AG09309 (cell line): ENCODE data around the gene U2AF1L4.
A peak's percentile ranks its signal among the peaks of the same experiment; 100 is the strongest.

Experiments used
- DNase-seq: peaks from one replicate; pipeline ENCODE4 v3.0.0-alpha.2; 2010; ENCODE audit warnings: low read depth
- H3K4me3 ChIP-seq: 2 replicates; pipeline ENCODE4 v1.5.1; 2011; ENCODE audit warnings: mild to moderate bottlenecking, low read depth, low read length, moderate library complexity; ENCODE audit not compliant: control insufficient read depth
- TF ChIP-seq, protein P1 (sequence below): IDR thresholded peaks from 2 replicates; pipeline ENCODE4 v1.5.1; 2011; ENCODE audit warnings: mild to moderate bottlenecking, low read depth, low read length, inconsistent platforms; ENCODE audit not compliant: insufficient read depth, control insufficient read depth; ENCODE audit errors: missing control alignments

Gene U2AF1L4

DNA sequence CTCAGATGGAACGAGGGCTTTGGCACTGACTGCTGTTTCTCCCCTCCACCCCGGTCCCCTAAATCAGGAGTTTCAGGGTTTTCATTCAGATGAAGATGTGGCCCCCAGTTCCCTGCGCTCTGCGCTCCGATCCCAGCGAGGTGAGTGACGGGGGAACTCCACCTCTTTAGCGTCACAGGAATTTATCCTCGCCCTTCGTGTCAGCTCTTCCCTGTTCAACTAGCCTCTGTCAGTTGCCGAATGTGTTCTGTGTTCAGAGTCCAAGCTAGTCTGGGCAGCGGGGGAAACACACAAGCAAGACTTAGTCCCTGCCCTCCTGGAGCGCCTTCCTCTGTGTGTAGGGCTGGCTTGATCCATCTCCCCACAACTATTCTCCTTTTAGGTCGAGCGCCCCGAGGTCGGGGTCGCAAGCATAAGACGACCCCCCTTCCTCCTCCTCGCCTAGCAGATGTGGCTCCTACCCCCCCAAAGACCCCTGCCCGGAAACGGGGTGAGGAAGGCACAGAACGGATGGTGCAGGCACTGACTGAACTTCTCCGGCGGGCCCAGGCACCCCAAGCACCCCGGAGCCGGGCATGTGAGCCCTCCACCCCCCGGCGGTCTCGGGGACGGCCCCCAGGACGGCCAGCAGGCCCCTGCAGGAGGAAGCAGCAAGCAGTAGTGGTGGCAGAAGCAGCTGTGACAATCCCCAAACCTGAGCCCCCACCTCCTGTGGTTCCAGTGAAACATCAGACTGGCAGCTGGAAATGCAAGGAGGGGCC, 25.6 kb downstream of the U2AF1L4 start:
- H3K4me3 ChIP-seq, result peak overlapping the region; percentile 64
- TF ChIP-seq, protein P1, sequence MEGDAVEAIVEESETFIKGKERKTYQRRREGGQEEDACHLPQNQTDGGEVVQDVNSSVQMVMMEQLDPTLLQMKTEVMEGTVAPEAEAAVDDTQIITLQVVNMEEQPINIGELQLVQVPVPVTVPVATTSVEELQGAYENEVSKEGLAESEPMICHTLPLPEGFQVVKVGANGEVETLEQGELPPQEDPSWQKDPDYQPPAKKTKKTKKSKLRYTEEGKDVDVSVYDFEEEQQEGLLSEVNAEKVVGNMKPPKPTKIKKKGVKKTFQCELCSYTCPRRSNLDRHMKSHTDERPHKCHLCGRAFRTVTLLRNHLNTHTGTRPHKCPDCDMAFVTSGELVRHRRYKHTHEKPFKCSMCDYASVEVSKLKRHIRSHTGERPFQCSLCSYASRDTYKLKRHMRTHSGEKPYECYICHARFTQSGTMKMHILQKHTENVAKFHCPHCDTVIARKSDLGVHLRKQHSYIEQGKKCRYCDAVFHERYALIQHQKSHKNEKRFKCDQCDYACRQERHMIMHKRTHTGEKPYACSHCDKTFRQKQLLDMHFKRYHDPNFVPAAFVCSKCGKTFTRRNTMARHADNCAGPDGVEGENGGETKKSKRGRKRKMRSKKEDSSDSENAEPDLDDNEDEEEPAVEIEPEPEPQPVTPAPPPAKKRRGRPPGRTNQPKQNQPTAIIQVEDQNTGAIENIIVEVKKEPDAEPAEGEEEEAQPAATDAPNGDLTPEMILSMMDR, result no peak
- no peak for DNase-seq

DNA sequence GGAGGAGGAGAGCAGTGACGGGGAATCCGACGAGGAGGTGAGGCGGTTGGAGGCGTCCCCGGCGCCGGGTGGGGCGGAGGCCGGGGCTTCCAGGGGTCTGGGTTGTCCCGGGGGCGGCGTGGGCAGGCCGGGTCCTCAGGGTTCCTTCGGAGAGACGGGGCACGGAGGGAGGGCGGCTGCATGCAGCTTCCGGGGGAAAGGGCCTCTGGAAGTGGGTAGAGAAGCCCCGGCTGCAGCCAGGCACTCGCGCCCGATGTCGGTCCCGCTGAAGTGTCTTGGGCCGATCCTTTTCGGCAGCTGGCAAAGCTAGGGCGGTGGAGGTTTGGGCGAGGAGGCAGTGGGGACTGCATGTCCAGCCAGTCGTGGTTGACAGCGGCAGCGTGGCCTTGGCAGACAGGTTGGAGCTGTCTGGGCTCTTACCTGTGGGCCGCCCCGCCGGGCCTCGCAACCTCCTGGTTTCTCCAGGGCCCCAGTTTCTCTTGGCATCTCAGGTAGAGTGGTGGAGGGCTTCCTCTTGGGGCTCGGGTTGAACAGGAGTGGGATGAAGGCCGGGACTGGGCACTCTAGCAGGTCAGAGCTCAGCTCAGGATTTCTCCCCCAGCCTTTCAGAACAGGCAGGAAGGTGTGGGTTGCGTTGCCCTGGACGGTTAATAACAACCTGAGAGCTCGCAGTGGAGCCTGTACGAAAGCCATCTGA, 26.7 kb downstream of the U2AF1L4 start:
- peak overlapping the region; percentile 64 for H3K4me3 ChIP-seq
- TF ChIP-seq, protein P1, result no peak
- DNase-seq, result no peak

DNA sequence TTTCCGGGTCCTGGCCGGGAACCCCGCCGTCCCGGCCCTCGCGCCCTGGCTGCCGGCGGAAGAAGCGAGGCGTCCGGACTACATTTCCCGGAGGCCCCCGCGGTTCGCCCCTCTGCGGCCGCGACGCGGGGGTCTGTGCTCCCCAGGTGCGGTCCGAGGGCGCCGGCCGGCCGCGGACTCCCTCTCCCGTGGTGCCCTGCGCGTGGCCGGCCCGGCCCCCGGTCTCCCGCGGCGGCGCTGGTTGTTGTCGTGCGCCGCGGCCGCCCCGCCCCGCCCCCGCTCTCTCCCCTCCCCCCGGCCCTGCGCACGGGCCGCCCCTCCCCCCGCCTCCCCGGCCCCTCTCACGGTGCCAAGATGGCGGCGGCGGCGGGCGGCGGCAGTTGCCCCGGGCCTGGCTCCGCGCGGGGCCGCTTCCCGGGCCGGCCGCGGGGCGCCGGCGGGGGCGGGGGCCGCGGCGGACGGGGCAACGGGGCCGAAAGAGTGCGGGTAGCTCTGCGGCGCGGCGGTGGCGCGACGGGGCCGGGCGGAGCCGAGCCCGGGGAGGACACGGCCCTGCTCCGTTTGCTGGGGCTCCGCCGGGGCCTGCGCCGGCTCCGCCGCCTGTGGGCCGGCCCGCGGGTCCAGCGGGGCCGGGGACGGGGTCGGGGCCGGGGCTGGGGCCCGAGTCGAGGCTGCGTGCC, 27.4 kb downstream of the U2AF1L4 start, which contains the start of gene KMT2B:
KMT2B (plus strand) TSS at position 339 of the 680 bp plus-strand sequence; CDS start at position 355, 16 bp downstream.
- DNase-seq, result peak; percentile 71
- H3K4me3 ChIP-seq, result peak within 1 kb of the TSS; percentile 94
- TF ChIP-seq, protein P1, result no peak

DNA sequence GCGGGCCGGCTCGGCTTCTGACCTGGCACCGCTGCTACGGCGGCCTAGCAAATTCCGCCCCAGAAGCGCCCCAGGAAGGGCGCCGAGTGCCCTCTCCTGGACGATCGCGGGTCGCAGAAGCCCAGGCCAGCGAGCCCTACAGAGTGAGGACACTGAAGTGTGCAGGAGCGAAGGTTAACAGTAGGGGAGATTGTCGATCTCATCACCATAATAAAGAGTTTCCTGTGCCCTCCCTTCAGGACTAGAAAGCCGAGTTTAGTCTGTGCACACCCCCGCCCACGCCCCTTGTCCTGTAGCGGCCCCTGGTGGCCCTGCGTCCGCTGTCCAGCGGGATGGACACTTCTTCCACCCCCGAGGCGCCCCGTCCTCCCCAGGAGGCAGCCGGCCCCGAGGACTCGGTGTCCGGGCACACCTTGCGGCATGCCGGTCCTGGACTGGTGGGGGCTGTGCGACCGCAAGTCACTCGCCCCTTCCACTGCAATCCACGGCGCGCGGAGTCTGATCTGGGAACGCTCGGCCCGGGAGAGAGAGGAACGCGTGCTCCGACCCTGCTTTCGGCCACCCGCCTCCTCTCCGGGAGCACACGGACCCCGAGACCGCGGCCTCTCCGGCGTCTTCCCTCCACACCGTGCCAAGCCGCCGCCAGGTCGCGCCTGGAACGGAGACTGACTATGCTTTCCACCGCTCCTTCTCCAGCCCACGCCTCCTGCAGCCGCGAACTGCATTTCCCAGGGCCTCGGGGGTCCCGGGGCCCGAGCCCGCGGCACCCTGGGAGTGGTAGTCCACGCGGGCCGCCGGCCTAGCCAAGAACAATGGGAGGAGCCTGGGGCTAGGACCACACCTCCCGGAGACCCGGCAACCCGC, 28.2 kb downstream of the U2AF1L4 start:
- peak; percentile 33 for DNase-seq
- peak overlapping the region; percentile 94 for H3K4me3 ChIP-seq

DNA sequence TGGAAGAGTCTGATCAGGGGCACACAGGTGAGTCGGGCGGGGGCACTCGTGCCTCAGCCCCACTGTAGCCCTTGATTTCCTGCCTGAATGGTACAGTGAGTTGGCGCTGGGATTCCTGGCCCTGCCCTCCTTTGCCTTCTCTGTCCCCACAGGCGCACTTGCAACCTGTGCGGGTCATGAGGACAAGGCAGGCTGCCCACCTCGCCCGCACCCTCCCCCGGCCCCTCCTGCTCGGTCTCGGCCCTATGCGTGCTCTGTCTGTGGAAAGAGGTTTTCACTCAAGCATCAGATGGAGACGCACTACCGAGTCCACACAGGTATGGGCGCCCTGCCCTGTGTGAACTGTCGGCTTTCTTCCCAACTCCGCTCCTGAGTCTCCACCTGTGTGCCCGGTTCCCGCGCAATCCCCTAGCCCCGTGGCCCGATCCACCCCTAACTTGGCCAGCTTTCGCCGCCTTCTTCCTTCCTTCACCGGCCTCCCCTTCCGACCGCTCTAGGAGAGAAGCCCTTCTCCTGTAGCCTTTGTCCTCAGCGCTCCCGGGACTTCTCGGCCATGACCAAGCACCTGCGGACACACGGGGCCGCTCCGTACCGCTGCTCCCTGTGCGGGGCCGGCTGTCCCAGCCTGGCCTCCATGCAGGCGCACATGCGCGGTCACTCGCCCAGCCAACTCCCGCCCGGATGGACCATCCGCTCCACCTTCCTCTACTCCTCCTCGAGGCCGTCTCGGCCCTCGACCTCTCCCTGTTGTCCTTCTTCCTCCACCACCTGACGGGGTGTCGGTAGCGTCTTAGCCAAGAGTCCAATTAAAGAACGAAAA, 29.0 kb downstream of the U2AF1L4 start:
- DNase-seq, result no peak
- peak overlapping the region; percentile 94 for H3K4me3 ChIP-seq
- TF ChIP-seq, protein P1, result no peak

More for the DNA sequence above, 28.2 kb downstream of the U2AF1L4 start:
- TF ChIP-seq, protein P1, result peak; percentile 91
